ENCODE data around the gene ZNF385B. TPM values are rescaled to one million over a fixed set of nuclear protein-coding genes. Genes with fewer than 3 reads are reported as not detected.

Gene ZNF385B
- not detected in 2 replicates for total RNA-seq

DNA sequence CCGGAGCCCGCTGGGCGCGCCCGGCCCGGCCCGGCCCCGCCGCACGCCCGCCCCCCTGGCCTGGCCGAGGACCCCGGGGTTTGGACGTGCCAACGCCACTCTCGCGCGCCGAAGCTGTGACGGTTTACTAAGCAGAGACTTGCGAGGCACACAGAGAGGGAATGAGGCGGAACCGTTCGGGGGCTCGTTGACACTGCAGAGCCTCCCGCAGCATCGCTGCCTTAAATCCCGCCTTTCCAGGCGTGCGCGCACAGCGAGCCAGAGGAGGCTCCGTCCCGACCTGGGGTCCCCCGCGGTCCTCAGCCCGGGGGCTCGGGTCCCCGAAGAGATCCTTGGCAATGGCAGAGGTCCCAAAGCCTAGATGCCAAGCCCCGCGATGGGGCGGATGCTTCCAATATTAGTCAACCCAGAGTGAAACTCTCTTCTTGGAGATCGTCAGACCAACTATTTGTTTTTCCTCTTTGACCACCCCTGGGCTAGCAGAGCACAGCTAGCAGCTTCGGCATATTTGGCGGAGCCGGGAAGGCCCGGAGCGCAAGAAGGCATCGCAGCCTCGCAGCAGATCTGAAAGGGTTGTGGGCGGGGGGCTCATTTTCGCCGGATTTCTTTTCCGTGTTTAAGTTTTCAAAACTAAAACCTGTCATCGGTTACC, at the start of gene ZNF385B:
TSS of gene ZNF385B (minus strand) at position 197 of the 652 bp plus-strand sequence.

Other genes starting within 250 kb of the ZNF385B start
- 13.0 and 14.7 TPM in 2 replicates for gene CWC22, start 145.7 kb upstream of the ZNF385B start, total RNA-seq